Ovary (tissue), 9 donors: ENCODE data around the gene ATP13A2. TPM values are rescaled to one million over a fixed set of nuclear protein-coding genes. Genes with fewer than 3 reads are reported as not detected.

Source experiments
- DNase-seq, 5 donors: peaks; one replicate each; pipeline ENCODE4 v3.0.0-alpha.2; 2019 to 2020
- H3K27ac ChIP-seq, 2 donors: fragments of 200-600 bp; one replicate each; pipeline versions ENCODE4 v1.5.1 to v1.8.0; 2019 to 2022
- H3K27me3 ChIP-seq: fragments of 200-600 bp; one replicate; pipeline ENCODE4 v1.8.0; 2022
- H3K36me3 ChIP-seq: fragments of 200-600 bp; sonication (generic); one replicate; pipeline ENCODE4 v1.5.1; 2019
- H3K4me1 ChIP-seq: one replicate; pipeline ENCODE4 v1.8.1; 2013; ENCODE audit warnings: mild to moderate bottlenecking, moderate library complexity; ENCODE audit not compliant: insufficient read depth
- H3K4me3 ChIP-seq: fragments of 200-600 bp; sonication (generic); one replicate; pipeline ENCODE4 v1.5.1; 2017
- H3K9me3 ChIP-seq, 2 donors: fragments of 200-600 bp in 1 of 2; sonication (generic) in 1 of 2; one replicate each; pipeline versions ENCODE4 v1.5.1 to v1.8.1; 2013 to 2019; ENCODE audit warnings: mild to moderate bottlenecking in 1 of 2, moderate library complexity in 1 of 2
- CTCF ChIP-seq, 3 donors: fragments of 450-650 bp in 2 of 3; fragments of 200-600 bp in 1 of 3; IDR thresholded peaks; one replicate each; pipeline versions ENCODE4 v1.5.1 to v1.8.0; 2016 to 2022; ENCODE audit warnings: antibody characterized with exemption in 3 of 3, mild to moderate bottlenecking in 1 of 3
- EP300 ChIP-seq: sonication (generic); formaldehyde crosslinking; IDR thresholded peaks from one replicate; pipeline ENCODE4 v1.6.1; 2017; ENCODE audit warnings: antibody characterized with exemption
- POLR2A ChIP-seq: fragments of 450-650 bp; IDR thresholded peaks from one replicate; pipeline ENCODE4 v1.6.1; 2017; ENCODE audit warnings: antibody characterized with exemption, mild to moderate bottlenecking, moderate library complexity
- WGBS, 3 donors: extraction: QIAGEN DNeasy Blood & Tissue Kit in 1 of 3; methylation state at CpG; one replicate each; pipeline versions ENCODE4 v1.1.5 to v1.1.7; 2013 to 2017; 5-methylcytosine and 5-hydroxymethylcytosine counted together
- intact Hi-C, 4 donors: fragments of 100-400 bp; cut with DNase I; formaldehyde crosslinking; loops; one replicate each; pipeline versions ENCODE4 v1.11.0 to v1.15.1; 2022 to 2023
- polyA plus RNA-seq, 2 donors: library from polyadenylated mRNA; stranded (reverse); fragments of 200-250 nt in 1 of 2; fragments of 350-450 nt in 1 of 2; fragmentation: Illumina TruSeq in 1 of 2; extraction: RNeasy Lipid Tissue Mini Kit (QIAGEN cat#74804) in 1 of 2; gene quantifications; one replicate each; pipeline ENCODE4 v1.2.3, GENCODE V29; 2013 to 2014
- total RNA-seq, 7 donors: library from RNA; depleted of rRNA in 2 of 7; stranded (reverse); fragments of >200 nt in 2 of 7; fragmentation: NEBNext Ultra II Directional in 3 of 7; extraction: Animal tissue kit (Norgen Biotek cat#: 25700) in 3 of 7; gene quantifications; one replicate each; pipeline versions ENCODE4 v1.1.0 to v1.2.4, GENCODE V29; 2016 to 2023
- donor health status: DM: no; HTN: no; CAD: no; lungs with moderate emphysema.
- donor health status: DM: no; HTN: no; CAD: no.
- donor health status: Bipolar disorder and iron deficiency.
- donor health status: DM: yes; HTN: yes; CAD: no.
- donor health status: DM: no; HTN: no; CAD: no.
- donor health status: DM: yes; HTN: yes; CAD: no.

The ATP13A2 gene
- total and polyA plus RNA-seq, 9 donors: 8.8 to 24.1 (median 18.7) TPM

- no peaks in the 10 kb centered on the region for H3K36me3 ChIP-seq
- intact Hi-C loops: loop anchor here (5.0 to 10.0 kb wide), 3 partner anchors 65 to 178 kb away; no protein-coding TSS in a partner anchor
- no peaks in the 10 kb centered on the region for H3K27me3 ChIP-seq
- H3K27ac ChIP-seq: no peak overlapping the region
- DNase-seq: peak; percentile 52 to 68 (median 59)
- H3K4me3 ChIP-seq: no peak overlapping the region
- no peaks in the 10 kb centered on the region for H3K9me3 ChIP-seq
- no peaks in the 10 kb centered on the region for H3K4me1 ChIP-seq
- TF ChIP-seq CTCF (IDR thresholded peaks at IDR 0.05) (peak; percentile 29 to 47 (median 35)), POLR2A (no peak)
- WGBS, 3 donors: 20 to 31% (median 25%) methylated on average over 12 of the region's 12 CpGs
Measured at GRCh38 chr1:17059391-17060305, 47.9 kb upstream of the ATP13A2 start.

- DNase-seq: no peak
- Histone ChIP-seq H3K36me3 (no peaks in the 10 kb centered on the region), H3K27ac (no peak overlapping the region), H3K4me1 (peaks cover 1% of the 10 kb centered on the region), H3K4me3 (no peak overlapping the region), H3K27me3 (no peaks in the 10 kb centered on the region), H3K9me3 (no peaks in the 10 kb centered on the region)
- intact Hi-C loops: loop anchor here in 1 of 4 donors (5.0 kb wide), 1 partner anchor 181 kb away; no protein-coding TSS in a partner anchor
- TF ChIP-seq CTCF (IDR thresholded peaks at IDR 0.05) (no peak), POLR2A (no peak), EP300 (no peak)
- 51 to 69% (median 61%) methylated on average over 4 of the region's 4 CpGs for WGBS, 3 donors
Measured at GRCh38 chr1:17056551-17056950, 44.8 kb upstream of the ATP13A2 start.

- Histone ChIP-seq H3K9me3 (no peaks in the 10 kb centered on the region), H3K27ac (no peak overlapping the region), H3K36me3 (no peaks in the 10 kb centered on the region), H3K4me1 (peaks cover 1% of the 10 kb centered on the region), H3K27me3 (no peaks in the 10 kb centered on the region), H3K4me3 (no peak overlapping the region)
- no peak for TF ChIP-seq EP300
- TF ChIP-seq POLR2A: no peak
- no peak for TF ChIP-seq CTCF (IDR thresholded peaks at IDR 0.05)
- 91 to 94% (median 94%) methylated on average over 7 of the region's 7 CpGs for WGBS, 3 donors
- intact Hi-C loops: loop anchor here in 1 of 4 donors (5.0 kb wide), 1 partner anchor 182 kb away; no protein-coding TSS in a partner anchor
- no peak for DNase-seq
Measured at GRCh38 chr1:17055801-17056200, 44.1 kb upstream of the ATP13A2 start.

DNA sequence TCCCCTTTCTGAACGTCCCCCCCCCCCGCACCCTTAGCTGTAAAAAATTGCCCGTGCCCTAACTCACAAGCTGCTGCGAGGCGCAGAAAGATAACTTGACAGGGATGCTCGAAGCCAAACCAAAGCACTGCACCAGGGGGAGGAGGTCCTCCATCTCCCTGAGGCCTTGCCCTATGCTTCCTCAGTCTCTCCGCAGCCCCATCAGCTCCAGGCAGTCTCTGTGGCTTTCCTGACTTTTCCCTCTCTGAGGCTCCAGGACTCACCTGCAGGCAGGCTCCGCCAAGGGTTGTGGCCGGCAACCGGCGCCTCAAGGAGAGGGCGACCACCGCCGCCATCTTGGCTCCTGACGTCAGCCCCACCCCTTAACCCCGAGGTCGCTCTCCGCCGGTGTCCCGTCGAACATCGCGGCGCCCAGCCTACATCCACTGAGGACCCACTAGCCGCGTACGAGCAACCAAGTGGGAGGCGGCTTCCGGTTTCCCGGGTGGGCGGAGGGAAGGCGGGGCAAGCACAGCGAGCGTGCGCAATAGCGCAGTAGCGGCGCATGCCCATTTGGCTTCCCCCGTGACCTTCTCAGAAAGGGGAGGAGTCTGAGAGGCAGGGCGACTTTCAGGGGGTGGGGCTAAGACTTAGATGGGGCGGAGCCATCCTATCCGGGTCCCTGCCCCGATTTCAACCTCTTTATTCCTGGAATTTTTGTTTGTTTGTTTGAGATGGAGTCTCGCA lies 42.1 kb upstream of the ATP13A2 start, which contains the start of gene SDHB:
TSS of gene SDHB (minus strand) at position 348 of the 726 bp plus-strand sequence. CDS start at position 335, 13 bp downstream.
- Histone ChIP-seq H3K4me1 (peaks cover 1% of the 10 kb centered on the region), H3K27me3 (no peaks in the 10 kb centered on the region), H3K4me3 (peak within 1 kb of the TSS; percentile 68), H3K9me3 (no peaks in the 10 kb centered on the region), H3K27ac (peak within 1 kb of the TSS; percentile 66 to 75), H3K36me3 (no peaks in the 10 kb centered on the region)
- TF ChIP-seq EP300: no peak
- TF ChIP-seq CTCF (IDR thresholded peaks at IDR 0.05): no peak
- peak; percentile 95 for TF ChIP-seq POLR2A
- 0 to 1% (median 0%) methylated on average over 42 to 44 of the region's 44 CpGs for WGBS, 3 donors
- DNase-seq: peak; percentile 99 to 100 (median 99)
- intact Hi-C loops: no loop called here
